H9 (cell line): ENCODE results near the gene TNFRSF11A. TPM values are rescaled to one million over a fixed set of nuclear protein-coding genes. Genes with fewer than 3 reads are reported as not detected.

Source experiments
- DNase-seq: peaks from one replicate; pipeline ENCODE4 v3.0.0-alpha.2; 2017
- H2AFZ ChIP-seq: one replicate; pipeline ENCODE4 v1.6.1; 2013; ENCODE audit warnings: mild to moderate bottlenecking, low read length, control low read depth, moderate library complexity
- H2AK5ac ChIP-seq: 2 replicates; pipeline ENCODE4 v1.6.1; 2013; ENCODE audit warnings: low read length, control low read depth, mixed read lengths; ENCODE audit not compliant: insufficient read length
- H2BK120ac ChIP-seq: one replicate; pipeline ENCODE4 v1.6.1; 2013; ENCODE audit warnings: low read depth, mild to moderate bottlenecking, low read length, control low read depth, inconsistent platforms; ENCODE audit not compliant: poor library complexity, severe bottlenecking
- H2BK12ac ChIP-seq: 2 replicates; pipeline ENCODE4 v1.6.1; 2013; ENCODE audit warnings: low read length, control low read depth, mixed read lengths, low read depth; ENCODE audit not compliant: insufficient read length
- H2BK15ac ChIP-seq: 2 replicates; pipeline ENCODE4 v1.6.1; 2013; ENCODE audit warnings: low read depth, low read length, control low read depth
- H2BK20ac ChIP-seq: one replicate; pipeline ENCODE4 v1.6.1; 2013; ENCODE audit warnings: low read depth, mild to moderate bottlenecking, low read length, control low read depth, inconsistent platforms; ENCODE audit not compliant: poor library complexity, severe bottlenecking
- H2BK5ac ChIP-seq: 2 replicates; pipeline ENCODE4 v1.6.1; 2013; ENCODE audit warnings: low read length, control low read depth, mixed read lengths; ENCODE audit not compliant: insufficient read length
- H3K14ac ChIP-seq: 2 replicates; pipeline ENCODE4 v1.6.1; 2013; ENCODE audit warnings: low read length, control low read depth; ENCODE audit not compliant: insufficient read depth
- H3K18ac ChIP-seq: 2 replicates; pipeline ENCODE4 v1.6.1; 2013; ENCODE audit warnings: low read depth, mild to moderate bottlenecking, mixed read lengths, low read length, control low read depth; ENCODE audit not compliant: insufficient read length
- H3K23ac ChIP-seq: 2 replicates; pipeline ENCODE4 v1.6.1; 2013; ENCODE audit warnings: low read length, control low read depth, mixed read lengths, low read depth; ENCODE audit not compliant: insufficient read length
- H3K23me2 ChIP-seq: 2 replicates; pipeline ENCODE4 v1.6.1; 2013; ENCODE audit warnings: low read depth, mild to moderate bottlenecking, mixed read lengths, low read length, control low read depth; ENCODE audit not compliant: insufficient read length, poor library complexity, severe bottlenecking
- H3K27ac ChIP-seq: 2 replicates; pipeline ENCODE4 v1.5.1; 2013; ENCODE audit warnings: low read length, control low read depth, mixed read lengths, low read depth; ENCODE audit not compliant: insufficient read length
- H3K27me3 ChIP-seq: 2 replicates; pipeline ENCODE4 v1.6.1; 2013; ENCODE audit warnings: low read length, control low read depth, inconsistent platforms; ENCODE audit not compliant: insufficient read depth
- H3K4ac ChIP-seq: 2 replicates; pipeline ENCODE4 v1.6.1; 2013; ENCODE audit warnings: low read depth, mild to moderate bottlenecking, control low read depth, inconsistent platforms, low read length, moderate library complexity
- H3K4me1 ChIP-seq: 2 replicates; pipeline ENCODE4 v1.6.1; 2013; ENCODE audit warnings: low read length, control low read depth, inconsistent platforms; ENCODE audit not compliant: insufficient read depth
- H3K4me2 ChIP-seq: 2 replicates; pipeline ENCODE4 v1.6.1; 2013; ENCODE audit warnings: low read length, control low read depth, mixed read lengths; ENCODE audit not compliant: insufficient read length, insufficient read depth
- H3K56ac ChIP-seq: 2 replicates; pipeline ENCODE4 v1.6.1; 2013; ENCODE audit warnings: low read depth, mild to moderate bottlenecking, mixed read lengths, low read length, control low read depth; ENCODE audit not compliant: insufficient read length
- H3K79me1 ChIP-seq: 2 replicates; pipeline ENCODE4 v1.6.1; 2013; ENCODE audit warnings: low read depth, mild to moderate bottlenecking, moderate library complexity, low read length, control low read depth, inconsistent platforms; ENCODE audit not compliant: insufficient read depth, poor library complexity, severe bottlenecking
- H3K79me2 ChIP-seq: 2 replicates; pipeline ENCODE4 v1.6.1; 2013; ENCODE audit warnings: low read length, control low read depth, inconsistent platforms; ENCODE audit not compliant: insufficient read depth
- H3K9ac ChIP-seq: 2 replicates; pipeline ENCODE4 v1.6.1; 2013; ENCODE audit warnings: low read length, control low read depth, mixed read lengths; ENCODE audit not compliant: insufficient read length; ENCODE audit errors: extremely low read depth
- H3K9me3 ChIP-seq: one replicate; pipeline ENCODE4 v1.6.1; 2013; ENCODE audit warnings: low read depth, low read length, inconsistent platforms; ENCODE audit not compliant: control insufficient read depth
- H3T11ph ChIP-seq: one replicate; pipeline ENCODE4 v1.6.1; 2013; ENCODE audit warnings: mild to moderate bottlenecking, low read length, control low read depth, inconsistent platforms
- H4K20me1 ChIP-seq: one replicate; pipeline ENCODE4 v1.6.1; 2013; ENCODE audit not compliant: control insufficient read depth, insufficient read length, insufficient read depth
- H4K5ac ChIP-seq: 2 replicates; pipeline ENCODE4 v1.6.1; 2013; ENCODE audit warnings: low read depth, mild to moderate bottlenecking, mixed read lengths, low read length, control low read depth; ENCODE audit not compliant: insufficient read length
- H4K8ac ChIP-seq: replicated peaks from 2 replicates; pipeline ENCODE4 v1.6.1; 2013; ENCODE audit warnings: low read length, control low read depth, mixed read lengths, low read depth; ENCODE audit not compliant: insufficient read length
- H4K91ac ChIP-seq: 2 replicates; pipeline ENCODE4 v1.6.1; 2013; ENCODE audit warnings: low read depth, mild to moderate bottlenecking, moderate library complexity, mixed read lengths, low read length, control low read depth; ENCODE audit not compliant: insufficient read length
- H3K27ac Mint-ChIP-seq, 3 experiments: 2 replicates in 2 of 3; 3 replicates in 1 of 3; pipeline ENCODE4 v1.8.0; 2020 to 2021; ENCODE audit warnings: mixed read lengths in 3 of 3, mild to moderate bottlenecking in 1 of 3, moderate library complexity in 1 of 3
- H3K27me3 Mint-ChIP-seq: 2 replicates; pipeline ENCODE4 v1.8.0; 2021; ENCODE audit warnings: low read depth, mild to moderate bottlenecking, moderate library complexity, mixed read lengths
- H3K36me3 Mint-ChIP-seq, 3 experiments: 2 replicates in 2 of 3; 3 replicates in 1 of 3; pipeline ENCODE4 v1.8.0; 2020 to 2021; ENCODE audit warnings: low read depth in 3 of 3, mixed read lengths in 3 of 3; ENCODE audit not compliant: insufficient read depth in 1 of 3
- H3K4me1 Mint-ChIP-seq, 2 experiments: 2 replicates each; pipeline ENCODE4 v1.8.0; 2020; ENCODE audit warnings: mixed read lengths in 2 of 2
- H3K4me3 Mint-ChIP-seq, 2 experiments: 2 replicates in 1 of 2; 3 replicates in 1 of 2; pipeline ENCODE4 v1.8.0; 2020 to 2021; ENCODE audit warnings: mild to moderate bottlenecking in 2 of 2, mixed read lengths in 2 of 2, moderate library complexity in 1 of 2
- H3K9me3 Mint-ChIP-seq, 2 experiments: 2 replicates in 1 of 2; 3 replicates in 1 of 2; pipeline ENCODE4 v1.8.0; 2020; ENCODE audit warnings: mild to moderate bottlenecking in 2 of 2, mixed read lengths in 2 of 2, moderate library complexity in 1 of 2
- WGBS: extraction: QIAGEN DNeasy Blood & Tissue Kit; methylation state at CpG from one replicate; pipeline ENCODE4 v1.1.7; 2013; ENCODE audit warnings: missing lambda C conversion rate, low lambda C conversion rate, mixed read lengths; ENCODE audit not compliant: insufficient read length; ENCODE audit errors: extremely low coverage; 5-methylcytosine and 5-hydroxymethylcytosine counted together
- total RNA-seq: library from RNA; stranded (reverse); gene quantifications from 2 replicates; pipeline ENCODE4 v1.2.1, GENCODE V29; 2021
- TF ChIP-seq, protein P1 (sequence below): fragments of 200-600 bp; sonication (generic); conservative IDR thresholded peaks from 3 replicates; pipeline ENCODE4 v1.8.0; 2021; ENCODE audit warnings: antibody characterized with exemption, mild to moderate bottlenecking

Gene TNFRSF11A
- total RNA-seq, 1 experiment from 2014 or later: 7.8 TPM

DNA sequence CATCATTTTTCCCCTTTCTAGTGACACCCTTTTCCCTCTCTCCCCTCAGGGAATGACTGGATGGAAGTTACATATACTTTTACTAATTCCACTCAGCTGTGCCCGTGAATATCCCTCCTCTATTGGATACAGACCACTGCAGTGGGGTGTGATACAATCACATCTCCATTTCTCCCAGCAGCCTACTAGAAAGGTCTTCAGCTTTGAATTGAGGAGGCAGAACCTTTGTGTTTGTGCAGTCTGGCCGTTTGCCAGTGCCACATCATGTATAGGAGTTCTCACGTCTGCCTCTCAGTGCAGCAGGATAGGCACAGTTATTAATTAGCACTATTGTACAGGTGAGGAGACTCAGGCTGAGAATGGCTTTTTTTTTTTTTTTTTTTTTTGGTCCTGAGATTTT is 16.4 kb downstream of the TNFRSF11A start:
- Mint-ChIP-seq H3K9me3 (no peaks in the 10 kb centered on the region), H3K4me1 (peaks cover 49 to 55% of the 10 kb centered on the region in 2 experiments), H3K27me3 (peaks cover 13% of the 10 kb centered on the region), H3K36me3 (no peaks in the 10 kb centered on the region), H3K27ac (no peak overlapping the region), H3K4me3 (no peak overlapping the region)
- Histone ChIP-seq H3K4ac (no peak overlapping the region), H3K9ac (no peak overlapping the region), H3K27ac (no peak overlapping the region), H3K9me3 (no peaks in the 10 kb centered on the region), H2BK5ac (no peak overlapping the region), H3K79me1 (no peaks in the 10 kb centered on the region), H3K23ac (no peak overlapping the region), H3K56ac (no peak overlapping the region), H4K5ac (no peak overlapping the region), H3K18ac (no peak overlapping the region), H4K91ac (no peak overlapping the region), H4K8ac (no peak overlapping the region), H2BK120ac (no peak overlapping the region), H3K4me1 (peaks cover 8% of the 10 kb centered on the region), H3K23me2 (no peaks in the 10 kb centered on the region), H2BK15ac (no peak overlapping the region), H3K27me3 (no peaks in the 10 kb centered on the region), H3K4me2 (no peak overlapping the region), H3K79me2 (no peaks in the 10 kb centered on the region), H3T11ph (no peak overlapping the region), H3K14ac (no peak overlapping the region), H4K20me1 (no peaks in the 10 kb centered on the region), H2BK12ac (no peak overlapping the region), H2BK20ac (no peak overlapping the region), H2AFZ (no peak overlapping the region), H2AK5ac (no peak overlapping the region)
- no peak for DNase-seq
- TF ChIP-seq, protein P1, sequence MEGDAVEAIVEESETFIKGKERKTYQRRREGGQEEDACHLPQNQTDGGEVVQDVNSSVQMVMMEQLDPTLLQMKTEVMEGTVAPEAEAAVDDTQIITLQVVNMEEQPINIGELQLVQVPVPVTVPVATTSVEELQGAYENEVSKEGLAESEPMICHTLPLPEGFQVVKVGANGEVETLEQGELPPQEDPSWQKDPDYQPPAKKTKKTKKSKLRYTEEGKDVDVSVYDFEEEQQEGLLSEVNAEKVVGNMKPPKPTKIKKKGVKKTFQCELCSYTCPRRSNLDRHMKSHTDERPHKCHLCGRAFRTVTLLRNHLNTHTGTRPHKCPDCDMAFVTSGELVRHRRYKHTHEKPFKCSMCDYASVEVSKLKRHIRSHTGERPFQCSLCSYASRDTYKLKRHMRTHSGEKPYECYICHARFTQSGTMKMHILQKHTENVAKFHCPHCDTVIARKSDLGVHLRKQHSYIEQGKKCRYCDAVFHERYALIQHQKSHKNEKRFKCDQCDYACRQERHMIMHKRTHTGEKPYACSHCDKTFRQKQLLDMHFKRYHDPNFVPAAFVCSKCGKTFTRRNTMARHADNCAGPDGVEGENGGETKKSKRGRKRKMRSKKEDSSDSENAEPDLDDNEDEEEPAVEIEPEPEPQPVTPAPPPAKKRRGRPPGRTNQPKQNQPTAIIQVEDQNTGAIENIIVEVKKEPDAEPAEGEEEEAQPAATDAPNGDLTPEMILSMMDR: no peak
- no CpG with 5 or more reads among the region's 3 CpGs for WGBS
